DOHH2 (cell line): ENCODE measurements around the gene ELAVL4.

Experiments used
- H3F3A ChIP-seq: fragments of 200-600 bp; sonication (generic), shearing (Covaris generic); 2 replicates; pipeline ENCODE4 v1.6.0; 2016; ENCODE audit warnings: antibody characterized with exemption, mild to moderate bottlenecking; ENCODE audit not compliant: control insufficient read depth, insufficient read depth
- H3K27ac ChIP-seq: fragments of 200-600 bp; sonication (generic); 2 replicates; pipeline ENCODE4 v1.5.1; 2014; ENCODE audit warnings: low read depth, mild to moderate bottlenecking, low read length, moderate library complexity
- H3K27me3 ChIP-seq: fragments of 200-600 bp; sonication (generic); 2 replicates; pipeline ENCODE4 v1.6.1; 2014; ENCODE audit warnings: mild to moderate bottlenecking, low read length, mixed read lengths; ENCODE audit not compliant: control insufficient read depth
- H3K36me3 ChIP-seq: fragments of 200-600 bp; sonication (generic); 2 replicates; pipeline ENCODE4 v1.6.1; 2014; ENCODE audit warnings: mild to moderate bottlenecking, low read length, moderate library complexity, mixed read lengths; ENCODE audit not compliant: control insufficient read depth
- H3K4me1 ChIP-seq: fragments of 200-600 bp; sonication (generic); 2 replicates; pipeline ENCODE4 v1.6.1; 2014; ENCODE audit warnings: mild to moderate bottlenecking, low read length, mixed read lengths; ENCODE audit not compliant: control insufficient read depth
- H3K4me2 ChIP-seq: fragments of 200-600 bp; sonication (generic); 2 replicates; pipeline ENCODE4 v1.6.0; 2014; ENCODE audit warnings: mild to moderate bottlenecking, low read length, moderate library complexity
- H3K4me3 ChIP-seq: fragments of 200-600 bp; sonication (generic); 2 replicates; pipeline ENCODE4 v1.5.1; 2014; ENCODE audit warnings: mild to moderate bottlenecking, low read length, mixed read lengths
- H3K79me2 ChIP-seq: fragments of 200-600 bp; sonication (generic); 2 replicates; pipeline ENCODE4 v1.6.1; 2014; ENCODE audit warnings: mild to moderate bottlenecking, low read length, mixed read lengths; ENCODE audit not compliant: control insufficient read depth
- H3K9me2 ChIP-seq: fragments of 200-600 bp; sonication (generic); replicated peaks from 2 replicates; pipeline ENCODE4 v1.6.1; 2014; ENCODE audit warnings: mild to moderate bottlenecking, low read length, mixed read lengths; ENCODE audit not compliant: control insufficient read depth
- H3K9me3 ChIP-seq: fragments of 200-600 bp; sonication (generic); 2 replicates; pipeline ENCODE4 v1.6.1; 2014; ENCODE audit warnings: antibody characterized with exemption, low read length, mixed read lengths; ENCODE audit not compliant: control insufficient read depth, insufficient read depth
- H4K20me1 ChIP-seq: fragments of 200-600 bp; sonication (generic); 2 replicates; pipeline ENCODE4 v1.6.0; 2014; ENCODE audit warnings: low read depth, mild to moderate bottlenecking, antibody characterized with exemption, low read length, moderate library complexity; ENCODE audit not compliant: control insufficient read depth, insufficient read depth
- CTCF ChIP-seq: fragments of 200-600 bp; sonication (generic); IDR thresholded peaks from one replicate; pipeline ENCODE4 v1.5.1; 2014; ENCODE audit warnings: antibody characterized with exemption, mild to moderate bottlenecking, low read depth, low read length; ENCODE audit not compliant: poor library complexity, severe bottlenecking
- EZH2phosphoT487 ChIP-seq: fragments of 200-600 bp; sonication (generic); IDR thresholded peaks from 2 replicates; pipeline ENCODE4 v1.6.1; 2017; ENCODE audit warnings: borderline replicate concordance, mild to moderate bottlenecking, antibody characterized with exemption, low read length, moderate library complexity, mixed read lengths

ELAVL4 gene

GRCh38 chr1:50091068-50091467, 17.7 kb upstream of the ELAVL4 start:
- H3K36me3 ChIP-seq: no peaks in the 10 kb centered on the region
- H3K27ac ChIP-seq: no peak overlapping the region
- TF ChIP-seq EZH2phosphoT487 (no peak), CTCF (no peak)
- no peaks in the 10 kb centered on the region for H3K9me3 ChIP-seq
- no peak overlapping the region for H3K4me3 ChIP-seq
- no peaks in the 10 kb centered on the region for H3K9me2 ChIP-seq
- H3F3A ChIP-seq: no peaks in the 10 kb centered on the region
- H3K4me1 ChIP-seq: no peaks in the 10 kb centered on the region
- H3K27me3 ChIP-seq: peaks cover 3% of the 10 kb centered on the region
- no peaks in the 10 kb centered on the region for H3K79me2 ChIP-seq
- H3K4me2 ChIP-seq: no peak overlapping the region
- H4K20me1 ChIP-seq: no peaks in the 10 kb centered on the region

- H3K9me2 ChIP-seq: no peaks in the 10 kb centered on the region
- H3K4me1 ChIP-seq: no peaks in the 10 kb centered on the region
- no peaks in the 10 kb centered on the region for H3K79me2 ChIP-seq
- H3K4me2 ChIP-seq: no peak overlapping the region
- H3K36me3 ChIP-seq: no peaks in the 10 kb centered on the region
- TF ChIP-seq CTCF (no peak), EZH2phosphoT487 (no peak)
- H3K4me3 ChIP-seq: no peak overlapping the region
- no peaks in the 10 kb centered on the region for H3F3A ChIP-seq
- no peak overlapping the region for H3K27ac ChIP-seq
- no peaks in the 10 kb centered on the region for H4K20me1 ChIP-seq
- H3K9me3 ChIP-seq: no peaks in the 10 kb centered on the region
- peaks cover 6% of the 10 kb centered on the region for H3K27me3 ChIP-seq
Observed at GRCh38 chr1:50095716-50096115, 13.0 kb upstream of the ELAVL4 start.

GRCh38 chr1:50097021-50097679, 11.6 kb upstream of the ELAVL4 start:
- no peaks in the 10 kb centered on the region for H4K20me1 ChIP-seq
- H3K4me2 ChIP-seq: no peak overlapping the region

More at GRCh38 chr1:50097021-50097679, 11.6 kb upstream of the ELAVL4 start:
- Histone ChIP-seq H3K9me3 (no peaks in the 10 kb centered on the region), H3K9me2 (no peaks in the 10 kb centered on the region), H3K4me1 (no peaks in the 10 kb centered on the region), H3K27me3 (peaks cover 6% of the 10 kb centered on the region), H3K36me3 (no peaks in the 10 kb centered on the region), H3K27ac (no peak overlapping the region), H3K79me2 (no peaks in the 10 kb centered on the region), H3F3A (no peaks in the 10 kb centered on the region), H3K4me3 (no peak overlapping the region)
- TF ChIP-seq CTCF (no peak), EZH2phosphoT487 (no peak)
